ENCODE measurements around the gene CYRIA. TPM values are rescaled to one million over a fixed set of nuclear protein-coding genes. Genes with fewer than 3 reads are reported as not detected.

CYRIA gene
- total and polyA plus RNA-seq, 11 donors, result 0.86 to 19.9 (median 2.7) TPM

DNA sequence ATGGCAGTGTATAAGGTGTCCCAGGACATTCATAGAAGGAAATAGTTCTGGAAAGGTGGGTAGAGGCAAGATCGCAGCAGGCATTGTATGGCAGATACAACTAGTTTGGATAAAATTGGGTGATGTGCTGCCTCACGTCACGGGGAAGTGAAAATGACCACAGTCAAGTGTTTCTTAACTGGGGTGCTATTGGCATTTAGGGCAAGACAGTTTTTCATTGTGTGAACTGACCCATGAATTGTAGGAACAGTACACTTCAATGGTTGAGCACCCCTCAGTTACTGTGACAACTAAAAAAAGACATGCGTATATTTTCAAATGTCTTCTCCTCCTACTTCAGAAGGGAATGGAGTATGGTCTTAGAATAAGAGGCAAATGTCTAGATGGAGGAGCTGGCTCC, 22.3 kb upstream of the CYRIA start:
- no peak for ATAC-seq

DNA sequence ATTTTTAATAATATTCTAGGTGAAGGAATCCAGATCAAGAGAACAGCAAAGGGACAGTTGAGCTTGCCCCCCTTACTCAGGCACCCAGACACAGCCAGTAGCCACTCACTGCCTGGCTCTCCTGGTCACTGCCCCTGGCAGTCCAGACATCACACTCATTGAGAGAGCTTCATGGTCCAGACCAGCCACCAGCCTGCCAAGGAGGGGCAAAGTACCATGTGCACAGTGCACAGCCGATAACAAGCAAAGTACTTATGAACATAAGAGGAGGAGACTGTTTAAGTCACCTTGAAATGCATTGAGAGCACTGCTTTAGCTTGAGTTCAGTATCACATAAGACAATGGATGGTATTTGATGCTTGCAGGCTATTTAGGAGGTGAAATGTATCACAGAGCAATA, 21.6 kb upstream of the CYRIA start:
- TF ChIP-seq, protein P1, sequence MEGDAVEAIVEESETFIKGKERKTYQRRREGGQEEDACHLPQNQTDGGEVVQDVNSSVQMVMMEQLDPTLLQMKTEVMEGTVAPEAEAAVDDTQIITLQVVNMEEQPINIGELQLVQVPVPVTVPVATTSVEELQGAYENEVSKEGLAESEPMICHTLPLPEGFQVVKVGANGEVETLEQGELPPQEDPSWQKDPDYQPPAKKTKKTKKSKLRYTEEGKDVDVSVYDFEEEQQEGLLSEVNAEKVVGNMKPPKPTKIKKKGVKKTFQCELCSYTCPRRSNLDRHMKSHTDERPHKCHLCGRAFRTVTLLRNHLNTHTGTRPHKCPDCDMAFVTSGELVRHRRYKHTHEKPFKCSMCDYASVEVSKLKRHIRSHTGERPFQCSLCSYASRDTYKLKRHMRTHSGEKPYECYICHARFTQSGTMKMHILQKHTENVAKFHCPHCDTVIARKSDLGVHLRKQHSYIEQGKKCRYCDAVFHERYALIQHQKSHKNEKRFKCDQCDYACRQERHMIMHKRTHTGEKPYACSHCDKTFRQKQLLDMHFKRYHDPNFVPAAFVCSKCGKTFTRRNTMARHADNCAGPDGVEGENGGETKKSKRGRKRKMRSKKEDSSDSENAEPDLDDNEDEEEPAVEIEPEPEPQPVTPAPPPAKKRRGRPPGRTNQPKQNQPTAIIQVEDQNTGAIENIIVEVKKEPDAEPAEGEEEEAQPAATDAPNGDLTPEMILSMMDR (IDR thresholded peaks at IDR 0.05), result no peak
- Histone ChIP-seq H3K36me3 (no peaks in the 10 kb centered on the region), H3K27me3 (no peaks in the 10 kb centered on the region), H3K4me1 (peaks cover 0 to 6% (median 0%) of the 10 kb centered on the region in 12 donors), H3K27ac (no peak overlapping the region), H3K4me3 (no peak overlapping the region), H3K9me3 (no peaks in the 10 kb centered on the region)
- ATAC-seq (peak in 3 of 4 donors; percentile 52 to 57 (median 55)), DNase-seq (peak in 1 of 5 donors; percentile 45)
- intact Hi-C loops (cut with DNase I), result no loop called here
- WGBS, 4 donors, result 31 to 67% (median 48%) methylated on average over 1 of the region's 1 CpG

More for the DNA sequence above, 22.3 kb upstream of the CYRIA start:
- H3K36me3 ChIP-seq, result no peaks in the 10 kb centered on the region
- H3K4me1 ChIP-seq, result peaks cover 0 to 6% (median 0%) of the 10 kb centered on the region in 12 donors
- DNase-seq, result no peak
- no peaks in the 10 kb centered on the region for H3K27me3 ChIP-seq
- H3K9me3 ChIP-seq, result no peaks in the 10 kb centered on the region
- 89 to 95% (median 92%) methylated on average over 4 of the region's 4 CpGs for WGBS, 4 donors
- H3K4me3 ChIP-seq, result no peak overlapping the region
- TF ChIP-seq, protein P1 (IDR thresholded peaks at IDR 0.05), result no peak
- TF ChIP-seq POLR2A (IDR thresholded peaks at IDR 0.05), result no peak
- intact Hi-C loops (cut with DNase I), result no loop called here
- H3K27ac ChIP-seq, result no peak overlapping the region

DNA sequence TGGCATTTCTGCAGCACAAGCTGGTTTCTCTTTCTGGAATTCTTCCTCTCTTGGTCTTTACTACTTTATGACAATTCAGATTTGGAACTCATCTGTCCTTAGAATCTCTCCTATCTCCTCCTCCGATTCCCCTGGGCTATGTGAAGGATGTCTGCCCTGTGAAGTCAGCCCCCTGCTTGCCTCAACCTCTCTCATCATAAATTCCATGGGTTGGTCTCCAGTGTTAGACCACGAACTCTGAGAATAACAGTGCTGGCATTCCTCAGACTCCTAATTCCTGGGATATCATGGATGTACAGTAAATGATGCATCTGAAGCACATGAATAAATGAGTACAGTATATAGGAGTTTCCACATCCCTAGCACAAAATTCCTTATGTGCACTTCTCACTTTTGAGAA, 21.0 kb upstream of the CYRIA start:
- DNase-seq, result no peak
- 85 to 90% (median 89%) methylated on average over 2 of the region's 2 CpGs for WGBS, 4 donors
- intact Hi-C loops (cut with DNase I), result no loop called here

DNA sequence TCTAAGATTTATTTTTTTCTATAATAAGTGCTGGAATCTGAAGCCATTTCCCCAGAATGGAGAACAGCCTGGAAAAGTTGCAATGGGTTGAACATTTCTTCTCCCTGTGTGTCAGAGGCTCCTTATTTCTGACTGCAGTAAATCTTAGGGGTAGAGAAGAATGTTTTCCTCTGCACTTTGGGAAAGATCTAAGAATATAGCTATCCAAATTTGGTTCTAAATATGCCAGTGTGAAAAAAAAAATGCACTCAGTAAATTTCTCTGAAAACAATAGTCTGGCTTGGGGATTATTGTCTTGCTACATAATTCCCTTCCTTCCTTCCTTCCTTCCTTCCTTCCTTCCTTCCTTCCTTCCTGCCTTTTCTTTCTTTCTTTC, 19.7 kb upstream of the CYRIA start:
- H3K4me3 ChIP-seq, result no peak overlapping the region
- H3K27ac ChIP-seq, result no peak overlapping the region
- ATAC-seq (no peak), DNase-seq (no peak)
- H3K4me1 ChIP-seq, result peaks cover 0 to 6% (median 0%) of the 10 kb centered on the region in 12 donors
- intact Hi-C loops (cut with DNase I), result no loop called here
- no peaks in the 10 kb centered on the region for H3K9me3 ChIP-seq
- H3K27me3 ChIP-seq, result no peaks in the 10 kb centered on the region
- TF ChIP-seq, protein P1 (IDR thresholded peaks at IDR 0.05), result no peak
- TF ChIP-seq POLR2A (IDR thresholded peaks at IDR 0.05), result no peak
- no peaks in the 10 kb centered on the region for H3K36me3 ChIP-seq

More for the DNA sequence above, 21.0 kb upstream of the CYRIA start:
- Histone ChIP-seq H3K4me3 (no peak overlapping the region), H3K9me3 (no peaks in the 10 kb centered on the region), H3K27ac (no peak overlapping the region), H3K4me1 (peaks cover 0 to 6% (median 0%) of the 10 kb centered on the region in 12 donors), H3K36me3 (no peaks in the 10 kb centered on the region), H3K27me3 (no peaks in the 10 kb centered on the region)
- TF ChIP-seq, protein P1 (IDR thresholded peaks at IDR 0.05), result no peak
- TF ChIP-seq POLR2A (IDR thresholded peaks at IDR 0.05), result no peak
- ATAC-seq, result no peak

Measured in heart left ventricle (tissue), 16 donors.